Measurements from ENCODE around the gene ROBO1.

The ROBO1 gene

GRCh38 chr3:78659386-78659987, 1108.3 kb downstream of the ROBO1 start:
- Histone ChIP-seq H3K36me3 (ENCODE audit: insufficient read depth, low read length) (no peaks in the 10 kb centered on the region), H3K9me3 (ENCODE audit: insufficient read depth, low read length, severe bottlenecking) (no peaks in the 10 kb centered on the region), H3K9ac (ENCODE audit: low read depth, low read length) (no peak overlapping the region), H3K4me2 (ENCODE audit: insufficient read depth, low read length) (no peak overlapping the region), H3K4me3 (ENCODE audit: low read depth in 1 of 2, low read length in 2 of 2) (no peak overlapping the region), H2AFZ (ENCODE audit: low read depth, low read length) (no peak overlapping the region), H3K27ac (ENCODE audit: low read length) (no peak overlapping the region), H3K27me3 (ENCODE audit: insufficient read depth, low read length, poor library complexity) (no peaks in the 10 kb centered on the region), H3K4me1 (ENCODE audit: insufficient read depth, low read length) (no peaks in the 10 kb centered on the region), H3K79me2 (ENCODE audit: insufficient read depth, low read length) (no peaks in the 10 kb centered on the region), H4K20me1 (ENCODE audit: insufficient read depth, low read length) (no peaks in the 10 kb centered on the region)
- TF ChIP-seq EZH2 (IDR thresholded peaks at IDR 0.05; ENCODE audit: borderline replicate concordance, low read depth, low read length, severe bottlenecking) (no peak), CTCF (IDR thresholded peaks at IDR 0.05; ENCODE audit: borderline replicate concordance, extremely low read depth, low read length, poor library complexity, severe bottlenecking) (peak; percentile 69)
- DNase-seq, result peak; percentile 22
- no peak; the same call in 2 of the 3 replicates for ATAC-seq (ENCODE audit: insufficient read depth, low read depth)

- Histone ChIP-seq H3K9me3 (ENCODE audit: insufficient read depth, low read length, severe bottlenecking) (no peaks in the 10 kb centered on the region), H3K79me2 (ENCODE audit: insufficient read depth, low read length) (no peaks in the 10 kb centered on the region), H3K36me3 (ENCODE audit: insufficient read depth, low read length) (no peaks in the 10 kb centered on the region), H3K27me3 (ENCODE audit: insufficient read depth, low read length, poor library complexity) (no peaks in the 10 kb centered on the region), H3K27ac (ENCODE audit: low read length) (no peak overlapping the region), H3K4me2 (ENCODE audit: insufficient read depth, low read length) (no peak overlapping the region), H3K9ac (ENCODE audit: low read depth, low read length) (no peak overlapping the region), H2AFZ (ENCODE audit: low read depth, low read length) (no peak overlapping the region), H4K20me1 (ENCODE audit: insufficient read depth, low read length) (no peaks in the 10 kb centered on the region), H3K4me3 (ENCODE audit: low read depth in 1 of 2, low read length in 2 of 2) (no peak overlapping the region), H3K4me1 (ENCODE audit: insufficient read depth, low read length) (no peaks in the 10 kb centered on the region)
- ATAC-seq (ENCODE audit: insufficient read depth, low read depth), result no peak
- TF ChIP-seq EZH2 (IDR thresholded peaks at IDR 0.05; ENCODE audit: borderline replicate concordance, low read depth, low read length, severe bottlenecking) (no peak), CTCF (IDR thresholded peaks at IDR 0.05; ENCODE audit: borderline replicate concordance, extremely low read depth, low read length, poor library complexity, severe bottlenecking) (no peak)
- DNase-seq, result no peak
Measured at GRCh38 chr3:78647726-78648125, 1120.1 kb downstream of the ROBO1 start.

- Histone ChIP-seq H3K4me1 (ENCODE audit: insufficient read depth, low read length) (no peaks in the 10 kb centered on the region), H3K79me2 (ENCODE audit: insufficient read depth, low read length) (no peaks in the 10 kb centered on the region), H3K9me3 (ENCODE audit: insufficient read depth, low read length, severe bottlenecking) (no peaks in the 10 kb centered on the region), H3K36me3 (ENCODE audit: insufficient read depth, low read length) (no peaks in the 10 kb centered on the region), H3K27me3 (ENCODE audit: insufficient read depth, low read length, poor library complexity) (no peaks in the 10 kb centered on the region), H3K4me2 (ENCODE audit: insufficient read depth, low read length) (no peak overlapping the region), H3K4me3 (ENCODE audit: low read depth in 1 of 2, low read length in 2 of 2) (no peak overlapping the region), H3K27ac (ENCODE audit: low read length) (no peak overlapping the region), H4K20me1 (ENCODE audit: insufficient read depth, low read length) (no peaks in the 10 kb centered on the region), H2AFZ (ENCODE audit: low read depth, low read length) (no peak overlapping the region), H3K9ac (ENCODE audit: low read depth, low read length) (no peak overlapping the region)
- DNase-seq, result no peak
- ATAC-seq (ENCODE audit: insufficient read depth, low read depth), result peak; percentile 62; the same call in 1 of the 3 replicates
- peak; percentile 80 for TF ChIP-seq CTCF (IDR thresholded peaks at IDR 0.05; ENCODE audit: borderline replicate concordance, extremely low read depth, low read length, poor library complexity, severe bottlenecking)
- TF ChIP-seq EZH2 (IDR thresholded peaks at IDR 0.05; ENCODE audit: borderline replicate concordance, low read depth, low read length, severe bottlenecking), result no peak
Measured at GRCh38 chr3:78645628-78646310, 1122.0 kb downstream of the ROBO1 start.
